Erythroblast (primary cell): Measurements from ENCODE around the gene FMNL3.
"Not testable (repeated sequence)": the region's sequence is repeated elsewhere in the genome, so short reads cannot be mapped to it uniquely, and the experiment has no call there.

Source experiments
- DNase-seq, 2 experiments: peaks; one replicate each; lab custom pipeline; 2025; lab: John Stamatoyannopoulos, UW
- GATA1 ChIP-seq: IDR thresholded peaks from 2 replicates; pipeline ENCODE4 v1.6.1; 2011; ENCODE audit warnings: low read depth, mild to moderate bottlenecking, control low read depth, low read length, moderate library complexity
- POLR2A ChIP-seq: IDR thresholded peaks from 2 replicates; pipeline ENCODE4 v1.6.1; 2011; ENCODE audit warnings: mild to moderate bottlenecking, low read length

The FMNL3 gene

DNA sequence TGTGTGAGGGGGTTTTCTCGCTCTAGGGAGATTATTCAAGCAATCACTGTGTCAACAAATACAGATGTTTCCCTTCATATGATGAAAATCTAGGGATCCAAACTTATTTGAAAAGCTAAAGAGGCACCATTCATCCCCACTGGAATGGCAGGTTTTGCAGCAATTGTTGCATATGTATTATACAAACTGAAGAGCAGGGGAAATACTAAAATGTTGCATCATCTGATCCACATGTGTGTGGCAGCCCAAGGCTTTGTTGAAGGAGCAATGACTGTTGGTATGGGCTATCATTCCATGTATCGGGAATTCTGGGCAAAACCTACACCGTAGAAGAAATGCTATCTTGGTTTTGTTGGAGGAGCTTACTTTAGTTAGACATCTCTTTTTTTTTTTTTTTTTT is 87.9 kb downstream of the FMNL3 start:
- DNase-seq, result no peak
- no peak for TF ChIP-seq GATA1

DNA sequence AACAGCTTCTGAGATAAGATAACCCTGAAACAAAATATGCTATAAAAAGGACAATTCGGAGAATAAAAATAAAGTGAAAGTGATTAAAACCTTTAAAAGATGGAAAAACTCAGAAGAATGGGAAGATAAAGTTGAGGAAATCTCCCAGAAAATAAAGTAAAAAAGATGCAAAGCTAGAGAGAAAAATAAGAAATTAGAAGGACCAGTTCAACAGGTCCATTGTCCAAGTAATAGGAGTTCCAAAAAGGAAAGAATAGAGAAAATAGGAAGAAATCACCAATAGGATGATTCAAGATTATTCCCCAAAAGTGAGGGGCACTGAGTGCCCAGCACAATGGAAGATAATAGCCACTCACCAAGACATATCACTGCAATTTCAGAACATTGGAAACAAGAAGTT is 88.6 kb downstream of the FMNL3 start:
- no peak for DNase-seq
- TF ChIP-seq POLR2A (no peak), GATA1 (no peak)

DNA sequence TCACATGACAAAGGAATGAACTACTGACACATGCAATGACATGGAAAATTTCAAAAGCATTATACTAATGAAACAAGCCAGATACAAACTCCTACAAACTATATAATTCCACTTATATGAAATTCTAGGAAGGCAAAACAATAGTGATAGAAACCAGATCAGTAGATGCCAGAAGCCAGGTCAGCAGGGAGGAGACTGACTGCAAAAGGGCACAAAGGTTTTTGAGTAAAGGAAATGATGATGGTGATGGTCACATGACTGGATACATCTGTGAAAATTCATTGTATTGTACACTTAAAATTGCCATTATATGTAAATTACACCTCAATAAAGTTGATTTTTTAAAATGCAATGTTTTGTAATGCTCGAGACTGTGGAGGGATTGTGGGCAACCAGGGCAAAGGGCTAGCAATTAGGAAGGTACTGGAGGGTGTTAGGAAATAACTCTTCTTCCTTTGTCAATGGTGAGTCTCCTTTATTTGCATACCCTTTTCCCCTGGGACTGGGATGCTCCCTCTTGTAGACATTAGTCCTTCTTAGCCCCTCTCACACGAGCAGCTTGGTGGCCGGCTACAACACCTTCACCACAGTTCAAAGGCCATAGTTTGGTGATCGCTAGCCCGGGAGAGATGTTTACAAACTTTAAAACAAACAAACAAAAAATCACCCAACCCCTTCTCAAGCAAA is 90.5 kb downstream of the FMNL3 start:
- DNase-seq, result no peak

DNA sequence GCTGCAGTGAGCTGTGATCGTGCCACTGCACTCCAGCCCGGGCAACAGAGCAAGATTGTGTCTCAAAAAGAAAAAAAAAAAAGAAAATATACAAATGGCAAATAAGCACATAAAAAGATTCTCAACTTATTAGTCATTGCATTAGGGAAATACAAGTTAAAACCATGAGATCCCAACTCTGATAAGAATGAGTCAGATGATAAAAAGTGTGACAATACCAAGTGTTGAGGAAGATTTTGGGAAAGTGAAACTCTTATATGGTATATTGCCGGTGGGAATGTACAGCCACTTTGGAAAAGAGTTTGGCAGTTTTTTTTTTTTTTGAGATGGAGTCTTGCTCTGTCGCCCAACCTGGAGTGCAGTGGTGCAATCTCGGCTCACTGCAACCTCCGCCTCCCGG is 91.5 kb downstream of the FMNL3 start:
- TF ChIP-seq POLR2A, result no peak
- TF ChIP-seq GATA1, result no peak
- no peak for DNase-seq

More for the DNA sequence above, 90.5 kb downstream of the FMNL3 start:
- TF ChIP-seq POLR2A, result no peak
- no peak for TF ChIP-seq GATA1

DNA sequence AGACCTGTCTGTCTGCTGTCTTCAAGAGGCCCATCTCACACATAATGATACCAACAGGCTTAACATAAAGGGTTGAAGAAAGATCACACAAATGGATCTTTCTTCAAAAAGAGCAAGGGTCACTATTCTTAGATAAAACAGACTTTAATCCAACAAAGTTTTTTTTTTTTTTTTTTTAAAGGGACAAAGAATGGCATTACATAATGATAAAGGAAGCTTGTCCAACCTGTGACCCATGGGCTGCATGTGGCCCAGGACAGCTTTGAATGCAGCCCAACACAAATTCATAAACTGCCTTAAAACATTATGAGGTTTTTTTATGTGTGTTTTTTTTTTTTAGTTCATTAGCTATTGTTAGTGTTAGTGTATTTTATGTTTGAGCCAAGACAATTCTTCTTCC is 95.0 kb downstream of the FMNL3 start:
- no peak for DNase-seq
- TF ChIP-seq POLR2A (no peak), GATA1 (no peak)

DNA sequence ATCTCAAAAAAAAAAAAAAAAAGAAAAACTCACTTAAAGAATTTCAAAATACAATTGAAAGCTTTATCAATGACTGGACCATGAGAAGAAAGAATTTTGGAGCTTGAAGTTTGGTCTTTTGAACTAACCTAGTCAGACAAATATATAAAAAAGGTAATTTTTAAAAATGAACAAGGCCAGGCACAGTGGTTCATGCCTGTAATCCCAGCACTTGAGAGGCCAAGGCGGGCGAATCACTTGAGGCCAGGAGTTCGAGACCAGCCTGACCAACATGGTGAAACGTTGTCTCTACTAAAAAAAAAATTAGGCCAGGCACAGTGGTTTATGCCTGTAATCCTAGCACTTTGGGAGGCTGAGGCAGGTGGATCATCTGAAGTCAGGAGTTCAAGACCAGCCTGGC is 96.4 kb downstream of the FMNL3 start:
- not testable (repeated sequence) for DNase-seq

DNA sequence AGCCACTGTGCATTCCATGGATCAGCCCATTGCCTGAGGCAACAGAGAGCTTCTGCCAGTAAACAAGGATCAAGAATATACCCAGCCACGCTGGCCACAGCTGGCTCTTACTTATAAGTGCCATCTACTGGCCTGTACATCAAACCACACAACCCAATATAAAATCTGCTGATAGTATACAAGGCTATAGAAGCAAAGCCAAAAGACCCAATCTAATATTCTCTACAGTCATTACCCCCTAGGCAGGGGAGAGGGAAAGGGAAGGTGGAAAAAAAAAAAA is 97.4 kb downstream of the FMNL3 start:
- TF ChIP-seq GATA1, result no peak
- DNase-seq, result no peak

DNA sequence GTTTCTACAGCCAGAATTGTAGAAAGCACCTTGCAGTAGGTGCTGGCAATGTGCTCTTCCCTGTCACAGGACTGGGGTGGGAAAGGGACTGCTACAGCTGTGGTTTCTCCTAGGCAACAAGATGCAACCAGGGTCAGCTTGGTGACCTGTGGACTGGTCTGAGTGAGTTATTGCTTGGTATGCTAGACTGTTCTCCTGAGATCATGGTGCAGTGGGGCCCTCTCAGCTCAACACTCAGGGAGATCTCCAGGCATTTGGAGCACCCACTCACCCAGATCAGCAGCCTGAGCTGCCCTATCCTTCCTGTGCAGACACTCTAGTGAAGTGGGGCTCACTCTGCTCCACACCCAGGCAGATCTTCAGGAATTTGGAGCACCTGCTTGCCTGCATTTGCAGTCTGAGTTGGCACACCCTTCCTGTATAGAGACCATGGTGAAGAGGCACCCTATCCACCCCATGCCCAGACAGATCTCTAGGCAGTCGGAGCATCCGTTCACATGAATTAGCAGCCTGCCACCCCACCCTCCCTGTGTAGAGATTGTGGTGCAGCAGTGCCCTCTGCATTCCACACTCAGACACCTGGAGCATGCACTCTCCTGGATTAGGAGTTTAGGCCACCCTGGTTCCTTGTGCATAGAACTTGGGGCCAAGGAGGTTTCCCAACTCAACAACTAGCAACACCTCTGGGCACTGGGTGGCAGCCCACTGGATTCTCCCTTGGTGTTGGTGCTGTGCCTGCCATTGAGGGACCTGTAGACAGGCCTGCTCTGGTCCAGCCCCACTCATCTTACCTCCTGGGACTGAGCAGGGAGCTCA is 97.9 kb downstream of the FMNL3 start:
- TF ChIP-seq GATA1, result no peak
- TF ChIP-seq POLR2A, result no peak
- DNase-seq, result no peak

DNA sequence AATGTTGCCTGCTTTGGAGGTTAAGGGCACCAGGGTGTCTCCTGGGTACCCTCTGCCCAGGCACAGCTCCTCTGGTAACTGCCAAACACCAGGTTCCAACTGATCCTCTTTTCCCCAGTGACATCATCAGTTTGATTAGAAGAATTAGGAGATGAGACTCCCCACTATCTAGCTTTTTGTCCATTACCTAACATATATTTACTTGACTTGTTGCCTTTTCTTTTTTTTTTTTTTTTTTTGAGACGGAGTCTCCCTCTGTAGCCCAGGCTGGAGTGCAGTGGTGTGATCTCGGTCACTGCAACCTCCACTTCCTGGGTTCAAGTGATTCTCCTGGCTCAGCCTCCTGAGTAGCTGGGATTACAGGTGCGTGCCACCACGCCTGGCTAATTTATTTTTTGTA is 101.7 kb downstream of the FMNL3 start, which contains the start of gene FAM186B:
FAM186B (minus strand) TSS at position 101 of the 400 bp plus-strand sequence. CDS start 162 bp downstream, outside the sequence.
- DNase-seq, result not testable (repeated sequence)

DNA sequence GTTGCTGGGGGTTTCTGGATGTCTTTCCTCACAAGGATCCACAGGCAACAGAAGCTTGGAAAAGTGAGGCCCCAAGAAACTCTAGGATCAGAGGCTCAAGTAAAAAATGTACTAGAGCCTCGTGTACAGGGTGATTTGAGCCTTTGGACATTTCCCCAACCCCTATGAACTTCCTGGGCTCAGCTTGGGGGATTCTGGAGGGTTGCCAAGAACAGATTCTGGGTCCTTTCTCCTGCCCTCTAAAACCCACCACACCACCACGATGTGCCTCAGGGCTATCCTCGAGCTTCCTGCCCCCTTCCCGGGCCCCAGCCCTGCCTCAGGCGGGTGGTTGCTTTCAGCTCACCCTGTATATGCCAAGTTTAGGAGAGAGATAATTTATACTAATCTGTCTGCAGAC is 102.3 kb downstream of the FMNL3 start:
- TF ChIP-seq POLR2A, result no peak
- no peak for TF ChIP-seq GATA1
- DNase-seq, result no peak

DNA sequence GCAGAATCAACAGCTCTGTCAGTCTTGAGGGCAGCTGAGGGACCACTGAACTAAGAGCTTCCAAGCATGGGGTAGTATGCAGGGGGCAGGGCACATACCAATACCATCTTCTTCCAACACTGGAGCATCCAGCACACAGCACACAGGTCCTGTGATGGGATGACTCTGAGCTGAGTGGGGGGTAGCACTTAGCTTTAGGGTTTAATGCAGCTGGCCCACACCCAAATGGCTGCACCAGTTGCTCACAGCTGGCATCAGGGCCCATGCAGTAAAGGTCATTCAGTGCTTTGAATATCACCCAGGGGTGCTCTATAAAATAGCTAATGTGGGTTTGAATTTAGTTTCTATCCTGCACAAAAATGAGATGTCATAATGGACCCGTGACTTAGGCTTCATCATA is 103.5 kb downstream of the FMNL3 start:
- TF ChIP-seq POLR2A, result no peak
- no peak for DNase-seq

DNA sequence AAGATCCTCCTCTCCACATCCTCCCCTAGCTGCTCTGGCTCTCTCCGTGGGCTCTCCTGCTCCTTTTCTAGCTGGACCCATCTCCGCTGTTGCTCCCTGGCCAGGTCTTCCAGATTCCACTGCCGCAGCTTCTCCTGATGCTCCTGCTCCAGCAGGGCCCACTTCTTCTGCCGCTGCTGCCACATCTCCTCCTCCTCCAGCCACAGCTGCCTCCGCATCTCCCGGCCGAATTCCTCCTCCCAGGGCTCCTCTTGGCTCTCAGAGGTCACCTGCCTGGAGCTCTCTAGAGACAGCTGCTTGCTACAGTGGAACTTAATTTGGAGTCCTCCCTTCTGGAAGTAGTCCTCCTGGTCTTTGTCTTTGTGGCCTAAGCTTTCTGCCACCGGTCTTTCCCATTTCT is 107.2 kb downstream of the FMNL3 start:
- no peak for DNase-seq
- TF ChIP-seq POLR2A (no peak), GATA1 (no peak)

DNA sequence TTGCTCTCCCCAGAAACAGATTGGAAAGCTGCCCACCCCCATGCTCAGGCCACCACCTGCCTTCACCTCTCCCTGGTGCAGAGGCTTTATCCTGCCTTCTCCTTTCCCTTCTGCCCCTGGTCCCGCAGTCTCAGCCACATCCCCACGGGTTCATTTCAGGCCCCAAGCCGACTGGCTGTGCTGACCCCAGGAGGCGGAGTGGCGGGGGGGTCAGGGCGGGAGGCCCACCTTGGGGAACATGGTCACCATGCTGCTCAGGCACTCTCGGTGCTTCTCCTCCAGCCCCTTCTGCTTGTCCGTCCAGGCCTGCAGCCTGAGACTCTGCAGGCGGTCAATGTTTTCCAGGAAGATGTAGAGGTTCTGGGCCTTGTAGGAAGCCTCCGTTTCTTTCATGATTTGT is 108.7 kb downstream of the FMNL3 start:
- DNase-seq, result no peak
- TF ChIP-seq GATA1 (no peak), POLR2A (no peak)

DNA sequence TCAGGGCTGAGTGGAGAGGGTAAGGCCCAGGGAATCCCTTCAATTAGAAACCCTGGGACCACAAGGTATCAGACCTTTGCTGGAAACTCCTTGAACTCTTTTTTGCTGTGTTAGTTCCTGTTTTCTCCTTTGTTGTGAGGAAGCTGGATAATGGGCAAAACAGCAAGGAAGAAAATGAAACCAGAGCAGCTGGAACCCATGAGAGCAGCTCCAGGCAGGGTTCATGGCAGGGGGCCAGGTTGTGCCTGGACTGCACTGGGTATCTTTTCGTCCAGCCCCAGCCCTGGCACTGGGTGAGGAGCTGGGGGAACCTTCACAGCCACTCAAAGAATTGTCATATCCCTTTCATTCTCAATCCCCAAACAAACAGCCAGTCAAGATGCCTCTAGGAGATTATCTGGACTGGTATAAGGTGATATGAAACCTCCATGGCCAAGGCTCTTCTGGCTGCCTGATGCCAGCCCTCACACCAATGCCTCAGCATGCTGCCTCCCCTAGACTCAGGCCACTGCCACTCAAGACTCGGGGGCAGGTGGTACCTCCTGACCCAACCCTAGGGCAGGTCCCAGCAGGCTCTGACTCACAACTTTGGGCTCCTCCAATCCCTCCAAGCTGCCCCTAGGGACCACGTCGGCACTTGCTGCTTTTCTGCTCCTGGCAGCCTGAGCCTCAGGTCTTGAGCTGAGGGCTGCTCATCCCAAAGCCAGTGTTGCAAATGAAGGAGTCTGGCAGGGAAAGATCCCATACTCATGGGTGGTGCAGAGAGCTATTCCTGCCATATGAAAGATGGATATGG is 118.3 kb downstream of the FMNL3 start:
- DNase-seq, result peak; percentile 14 to 52
- no peak for TF ChIP-seq GATA1
- TF ChIP-seq POLR2A, result no peak
